Head of caudate nucleus (tissue), 42 donors: ENCODE results near the gene NENF.
A peak's percentile ranks its signal among the peaks of the same experiment; 100 is the strongest.

Experiments used
- DNase-seq, 42 donors: peaks; one replicate each; pipeline versions ENCODE4 v3.0.0 to v3.0.0-alpha.2; 2020 to 2021; ENCODE audit warnings: mixed read lengths in 7 of 42
- intact Hi-C: fragments of 100-400 bp; cut with DNase I; formaldehyde crosslinking; loops from one replicate; pipeline ENCODE4 v1.15.0; 2022

The NENF gene

GRCh38 chr1:212487774-212488435, 55.2 kb downstream of the NENF start:
- intact Hi-C loops = no loop called here
- DNase-seq = no peak

- peak in 38 of 42 donors; percentile 7 to 86 (median 59) for DNase-seq
- intact Hi-C loops = no loop called here
These were observed 55.9 kb downstream of the NENF start for GRCh38 chr1:212488436-212489283.

- DNase-seq = no peak
- intact Hi-C loops = no loop called here
These were observed 56.7 kb downstream of the NENF start for GRCh38 chr1:212489284-212489859.

- intact Hi-C loops = no loop called here
- DNase-seq = no peak
These were observed 57.6 kb downstream of the NENF start for GRCh38 chr1:212490276-212490675.

- DNase-seq = no peak
- intact Hi-C loops = no loop called here
These were observed 58.7 kb downstream of the NENF start for GRCh38 chr1:212491454-212491853.
